Heart right ventricle (tissue), 16 donors: Measurements from ENCODE around the gene UXT. TPM values are rescaled to one million over a fixed set of nuclear protein-coding genes. Genes with fewer than 3 reads are reported as not detected.
"Not testable (repeated sequence)": the region's sequence is repeated elsewhere in the genome, so short reads cannot be mapped to it uniquely, and the experiment has no call there.

Experiments used
- ATAC-seq, 8 donors: fragments of 200-7000 bp; cut with Tn5 transposase; one replicate each; pipeline ENCODE4 v1.9.1; 2020; ENCODE audit warnings: mild to moderate bottlenecking in 8 of 8, moderate library complexity in 8 of 8, moderate number of reproducible peaks in 1 of 8
- DNase-seq, 2 donors: peaks; one replicate each; pipeline ENCODE4 v3.0.0-alpha.2; 2020
- H3K27ac ChIP-seq, 10 donors: fragments of 200-600 bp; sonication (generic) in 2 of 10; one replicate each; pipeline versions ENCODE4 v1.5.0 to v1.8.0; 2020 to 2022; ENCODE audit warnings: mild to moderate bottlenecking in 3 of 10
- H3K27me3 ChIP-seq, 7 donors: fragments of 200-600 bp; one replicate each; pipeline ENCODE4 v1.8.0; 2021 to 2022; ENCODE audit warnings: mild to moderate bottlenecking in 2 of 7
- H3K36me3 ChIP-seq, 9 donors: fragments of 200-600 bp; sonication (generic) in 1 of 9; one replicate each; pipeline versions ENCODE4 v1.5.0 to v1.8.0; 2020 to 2022; ENCODE audit warnings: mild to moderate bottlenecking in 2 of 9
- H3K4me1 ChIP-seq, 9 donors: fragments of 200-600 bp; sonication (generic) in 1 of 9; one replicate each; pipeline versions ENCODE4 v1.5.0 to v1.8.0; 2020 to 2022; ENCODE audit warnings: mild to moderate bottlenecking in 4 of 9
- H3K4me3 ChIP-seq, 10 donors: fragments of 200-600 bp; sonication (generic) in 2 of 10; one replicate each; pipeline versions ENCODE4 v1.5.0 to v1.8.0; 2020 to 2022; ENCODE audit warnings: mild to moderate bottlenecking in 7 of 10, moderate library complexity in 2 of 10
- H3K9me3 ChIP-seq, 11 donors: fragments of 200-600 bp in 10 of 11; sonication (generic) in 2 of 11; one replicate each; pipeline versions ENCODE4 v1.5.0 to v1.8.0; 2013 to 2022; ENCODE audit warnings: mild to moderate bottlenecking in 2 of 11, control low read depth in 1 of 11, moderate library complexity in 1 of 11
- WGBS, 2 donors: extraction: QIAGEN DNeasy Blood & Tissue Kit; methylation state at CpG; one replicate each; pipeline ENCODE4 v1.1.7; 2013; ENCODE audit warnings: inconsistent platforms in 1 of 2; 5-methylcytosine and 5-hydroxymethylcytosine counted together
- intact Hi-C, 10 donors: fragments of 100-400 bp; cut with DNase I; formaldehyde crosslinking; loops; one replicate each; pipeline versions ENCODE4 v1.11.1 to v1.14.2; 2022
- polyA plus RNA-seq, 2 donors: library from polyadenylated mRNA; stranded (reverse); fragments of 200-250 nt; gene quantifications; one replicate each; pipeline ENCODE4 v1.2.3, GENCODE V29; 2013
- total RNA-seq, 10 donors: library from RNA; stranded (reverse); fragmentation: NEBNext Ultra II Directional in 3 of 10; extraction: Animal tissue kit (Norgen Biotek cat#: 25700) in 3 of 10; gene quantifications; one replicate each; pipeline versions ENCODE4 v1.2.1 to v1.2.4, GENCODE V29; 2021 to 2023
- TF ChIP-seq, protein P1 (sequence below), 9 donors: fragments of 200-600 bp; sonication (generic) in 2 of 9; IDR thresholded peaks; one replicate each; pipeline versions ENCODE4 v1.5.0 to v1.8.0; 2021 to 2022; ENCODE audit warnings: antibody characterized with exemption in 9 of 9, mild to moderate bottlenecking in 5 of 9, moderate library complexity in 1 of 9
- donor health status: Arrhythmogenic right ventricular cardiomyopathy.
- donor health status: ischemic (EF 13 %, LVEDD 7.1; RV severe dilation, severe dysfunction).
- donor health status: healthy with polysubstance abuse.
- donor health status: DM: no; HTN: yes; CAD: no.
- donor health status: DM: no; HTN: no; CAD: no.
- donor health status: ischemic (EF 25% LVEDD 6.9; RV normal size, moderate dysfunction).
- donor health status: ischemic (EF 25% LVEDD 5.7; RV mildly dilated, moderate dysfunction).
- donor health status: healthy.
- donor health status: DM: yes; HTN: yes; CAD: no.
- donor health status: Ischemic cardiomyopathy.
- donor health status: ischemic (EF 35%, LVEDD 5.7; RV mildly dilated, moderate dysfunction).
- donor health status: nonischemic (EF 11% LVEDD 7.7; RV severe dilation, severe dysfunction).
- donor health status: DM: yes; HTN: yes; CAD: no.
- donor health status: PGD.
- donor health status: ischemic (EF 29% LVEDD 5.4; RV normal size, mild dysfunction).
- donor health status: nonischemic (EF 23%, LVEDD 6.1; RV moderate dilation, normal function).

Gene UXT
- total and polyA plus RNA-seq, 12 donors = 84.1 to 242 (median 92.1) TPM

DNA sequence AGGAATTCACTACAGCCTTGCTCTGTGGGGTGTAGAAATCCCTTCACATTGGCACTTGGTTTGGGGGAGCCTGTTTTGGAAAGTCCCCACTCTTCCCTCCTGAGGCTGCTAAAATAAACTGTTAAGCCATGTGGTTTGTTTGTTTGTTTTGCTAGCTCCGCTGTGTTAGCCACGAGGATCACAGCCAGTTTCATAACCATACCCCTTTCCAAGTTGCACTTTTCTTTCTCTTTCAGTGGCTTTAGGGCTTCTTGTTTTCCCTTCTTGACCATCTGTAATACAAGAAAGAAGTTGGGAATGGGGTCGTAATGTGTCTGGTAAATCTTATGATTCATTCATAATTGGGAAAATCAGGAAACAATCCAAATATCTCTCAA, 24.8 kb upstream of the UXT start:
- WGBS, 2 donors = 52 to 60% methylated on average over 3 of the region's 3 CpGs
- Histone ChIP-seq H3K36me3 (no peaks in the 10 kb centered on the region), H3K27ac (no peak overlapping the region), H3K9me3 (no peaks in the 10 kb centered on the region), H3K4me3 (no peak overlapping the region), H3K27me3 (peaks cover 0 to 25% (median 0%) of the 10 kb centered on the region in 7 donors), H3K4me1 (no peaks in the 10 kb centered on the region)
- ATAC-seq = no peak
- DNase-seq = no peak
- intact Hi-C loops = loop anchor here in 3 of 10 donors (10.0 kb wide), 2 partner anchors 61 to 81 kb away; no protein-coding TSS in a partner anchor
- TF ChIP-seq, protein P1, sequence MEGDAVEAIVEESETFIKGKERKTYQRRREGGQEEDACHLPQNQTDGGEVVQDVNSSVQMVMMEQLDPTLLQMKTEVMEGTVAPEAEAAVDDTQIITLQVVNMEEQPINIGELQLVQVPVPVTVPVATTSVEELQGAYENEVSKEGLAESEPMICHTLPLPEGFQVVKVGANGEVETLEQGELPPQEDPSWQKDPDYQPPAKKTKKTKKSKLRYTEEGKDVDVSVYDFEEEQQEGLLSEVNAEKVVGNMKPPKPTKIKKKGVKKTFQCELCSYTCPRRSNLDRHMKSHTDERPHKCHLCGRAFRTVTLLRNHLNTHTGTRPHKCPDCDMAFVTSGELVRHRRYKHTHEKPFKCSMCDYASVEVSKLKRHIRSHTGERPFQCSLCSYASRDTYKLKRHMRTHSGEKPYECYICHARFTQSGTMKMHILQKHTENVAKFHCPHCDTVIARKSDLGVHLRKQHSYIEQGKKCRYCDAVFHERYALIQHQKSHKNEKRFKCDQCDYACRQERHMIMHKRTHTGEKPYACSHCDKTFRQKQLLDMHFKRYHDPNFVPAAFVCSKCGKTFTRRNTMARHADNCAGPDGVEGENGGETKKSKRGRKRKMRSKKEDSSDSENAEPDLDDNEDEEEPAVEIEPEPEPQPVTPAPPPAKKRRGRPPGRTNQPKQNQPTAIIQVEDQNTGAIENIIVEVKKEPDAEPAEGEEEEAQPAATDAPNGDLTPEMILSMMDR (IDR thresholded peaks at IDR 0.05) = no peak

DNA sequence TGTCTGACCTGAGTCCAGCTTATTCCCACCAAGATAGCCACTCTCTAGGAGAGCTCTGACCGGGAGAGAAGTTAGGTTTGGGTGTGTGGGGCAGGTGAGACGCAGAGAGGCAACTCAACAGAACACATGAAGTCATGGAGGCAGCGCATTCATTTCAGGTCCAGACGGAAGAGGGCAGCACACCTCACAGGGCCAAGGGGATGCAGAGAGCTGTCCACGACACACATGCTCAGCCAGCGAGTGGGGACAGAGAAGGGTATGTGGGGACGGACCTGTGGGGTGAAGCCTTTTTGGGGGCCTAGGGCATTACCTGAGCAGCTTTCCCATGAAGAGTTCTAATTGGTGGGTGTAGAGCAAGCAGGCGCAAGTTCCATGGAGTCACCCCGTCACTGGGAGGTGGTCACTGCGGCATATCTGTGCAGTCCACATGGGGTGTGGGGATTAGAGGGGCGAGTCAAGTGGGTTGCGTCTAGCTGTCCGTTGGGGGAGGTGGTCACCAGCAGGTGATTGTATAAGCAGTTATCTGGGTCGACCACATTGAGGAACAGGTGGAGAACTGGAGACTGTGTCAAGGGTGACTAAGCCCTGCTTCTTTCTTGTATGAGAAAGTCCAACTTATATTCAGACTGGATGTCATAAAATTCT, 24.3 kb upstream of the UXT start:
- DNase-seq = no peak
- no peaks in the 10 kb centered on the region for H3K4me1 ChIP-seq
- ATAC-seq = no peak
- intact Hi-C loops = loop anchor here in 3 of 10 donors (10.0 kb wide), 2 partner anchors 61 to 81 kb away; no protein-coding TSS in a partner anchor
- 87 to 88% methylated on average over 13 to 14 of the region's 14 CpGs for WGBS, 2 donors
- H3K36me3 ChIP-seq = no peaks in the 10 kb centered on the region
- peaks cover 0 to 24% (median 0%) of the 10 kb centered on the region in 7 donors for H3K27me3 ChIP-seq
- H3K9me3 ChIP-seq = no peaks in the 10 kb centered on the region
- H3K27ac ChIP-seq = no peak overlapping the region
- no peak overlapping the region for H3K4me3 ChIP-seq
- TF ChIP-seq, protein P1 (IDR thresholded peaks at IDR 0.05) = no peak

DNA sequence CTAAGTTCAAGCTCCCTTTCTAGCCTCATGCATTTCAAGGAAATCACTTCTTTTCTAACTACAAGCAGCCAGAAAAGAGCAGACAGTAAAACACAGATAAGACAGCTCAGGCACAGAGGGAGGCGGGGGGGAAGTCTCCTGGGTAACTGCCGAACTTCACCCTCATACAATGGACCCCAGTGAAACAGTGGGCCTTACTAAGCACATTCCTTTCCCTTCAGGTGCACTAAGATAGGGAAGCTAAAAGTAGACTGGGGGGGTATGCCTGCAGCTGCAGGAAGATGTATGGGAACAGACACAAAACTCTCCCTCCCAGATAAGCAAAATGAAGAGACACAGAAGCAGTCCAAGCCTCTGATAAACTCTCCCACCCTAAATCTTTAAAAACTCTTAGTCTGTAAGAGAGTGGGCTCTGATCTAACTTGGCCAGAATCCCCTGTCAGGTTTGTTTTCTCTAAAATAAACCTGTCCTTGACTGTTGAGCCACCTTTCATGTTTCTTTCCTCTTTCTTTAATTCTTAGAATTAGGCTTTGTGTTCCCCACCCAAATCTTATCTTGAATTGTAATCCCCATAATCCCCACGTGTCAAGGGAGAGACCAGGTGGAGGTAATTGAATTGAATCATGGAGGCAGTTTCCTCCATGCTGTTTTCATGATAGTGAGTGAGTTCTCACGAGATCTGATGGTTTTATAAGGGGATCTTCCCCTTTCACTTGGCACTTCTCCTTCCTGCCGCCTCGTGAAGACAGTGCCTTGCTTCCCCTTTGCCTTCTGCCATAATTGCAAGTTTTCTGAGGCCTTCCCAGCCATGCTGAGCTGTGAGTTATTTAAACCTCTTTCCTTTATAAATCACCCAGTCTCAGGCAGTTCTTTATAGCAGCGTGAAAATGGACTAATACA, 17.2 kb upstream of the UXT start:
- H3K4me3 ChIP-seq, intact Hi-C loops, H3K27ac ChIP-seq, DNase-seq, H3K27me3 ChIP-seq, H3K36me3 ChIP-seq, ATAC-seq, H3K9me3 ChIP-seq, H3K4me1 ChIP-seq: not testable (repeated sequence)
- 72 to 76% methylated on average over 7 of the region's 7 CpGs for WGBS, 2 donors

DNA sequence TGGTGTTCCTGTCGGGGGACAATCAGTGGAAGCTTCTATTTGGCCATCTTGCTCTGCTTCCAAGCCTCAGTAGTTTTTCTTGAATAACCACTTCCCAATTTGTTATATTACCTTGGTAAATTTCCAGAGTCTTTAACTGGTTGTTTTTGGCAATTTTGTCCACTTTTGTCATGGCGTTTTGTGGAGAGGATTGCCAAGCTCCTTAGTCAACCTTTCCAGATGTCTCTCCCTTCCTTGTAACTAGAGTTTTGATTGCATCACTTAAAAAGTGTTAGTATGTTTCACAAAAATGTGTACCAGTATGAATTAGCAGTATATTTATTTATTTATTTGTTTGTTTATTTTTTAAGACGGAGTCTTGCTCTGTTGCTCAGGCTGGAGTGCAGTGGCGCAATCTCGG, 15.8 kb upstream of the UXT start:
- Histone ChIP-seq H3K27me3 (peaks cover 0 to 5% (median 0%) of the 10 kb centered on the region in 7 donors), H3K9me3 (peaks cover 0 to 13% (median 0%) of the 10 kb centered on the region in 11 donors), H3K4me1 (no peaks in the 10 kb centered on the region), H3K36me3 (no peaks in the 10 kb centered on the region), H3K27ac (no peak overlapping the region), H3K4me3 (no peak overlapping the region)
- intact Hi-C loops = loop anchor here in 1 of 10 donors (5.0 kb wide), 1 partner anchor 158 kb away; no protein-coding TSS in a partner anchor
- 87 to 89% methylated on average over 5 of the region's 5 CpGs for WGBS, 2 donors
- TF ChIP-seq, protein P1 (IDR thresholded peaks at IDR 0.05) = no peak
- ATAC-seq (no peak), DNase-seq (no peak)

DNA sequence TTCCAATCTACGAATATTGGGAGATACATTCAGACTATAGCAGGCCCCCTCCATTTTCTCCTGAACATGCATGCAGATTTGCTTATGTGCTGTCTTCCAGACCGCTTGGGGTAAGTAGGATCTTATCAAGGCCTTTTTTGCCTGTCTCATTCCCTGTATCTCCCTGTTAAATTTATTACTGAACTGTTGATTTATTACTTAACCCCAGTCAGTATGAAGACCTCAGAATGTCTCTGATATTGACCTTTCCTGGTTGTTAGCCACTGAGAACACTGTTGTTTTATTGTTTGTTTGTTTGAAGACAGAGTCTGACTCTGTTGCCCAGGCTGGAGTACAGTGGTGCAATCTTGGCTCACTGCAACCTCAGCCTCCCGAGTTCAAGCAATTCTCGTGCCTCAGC, 6.8 kb upstream of the UXT start:
- H3K4me3 ChIP-seq, H3K27ac ChIP-seq, H3K4me1 ChIP-seq, H3K9me3 ChIP-seq, H3K27me3 ChIP-seq, H3K36me3 ChIP-seq, ATAC-seq, DNase-seq, intact Hi-C loops: not testable (repeated sequence)
- 92 to 95% methylated on average over 4 of the region's 4 CpGs for WGBS, 2 donors
